ENCODE measurements around the gene BDH1.
"Not testable (repeated sequence)": the region's sequence is repeated elsewhere in the genome, so short reads cannot be mapped to it uniquely, and the experiment has no call there.

Gene BDH1

DNA sequence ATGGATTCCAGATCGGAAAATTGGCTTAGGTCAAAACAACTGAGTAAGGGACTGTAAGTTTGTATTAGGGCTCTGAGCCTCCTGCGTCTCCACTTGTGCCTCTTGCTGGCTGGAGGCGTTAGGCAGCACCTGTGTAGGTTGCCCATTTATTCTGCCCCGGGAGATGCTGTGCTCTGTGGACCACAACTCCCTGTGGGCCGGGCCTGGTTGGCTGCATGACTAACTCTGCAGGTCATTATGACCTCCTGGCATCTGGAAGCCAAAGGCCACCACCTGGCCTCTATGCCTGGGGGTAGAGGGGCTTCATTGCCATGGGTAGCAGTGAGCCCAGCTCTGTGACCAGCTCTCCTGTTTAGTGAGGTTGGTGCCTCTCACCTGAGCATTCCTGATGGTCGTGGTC is 36.0 kb upstream of the BDH1 start:
- no peak for TF ChIP-seq JUND (IDR thresholded peaks at IDR 0.05; ENCODE audit: low read depth)
- no peak for DNase-seq (ENCODE audit: low read depth in 1 of 2, low spot score in 1 of 2)
- in situ Hi-C loops (cut with HindIII; ENCODE audit: low pct_unique_long_range_greater_than_20kb, low sequenced_read_pairs), result no loop called here

DNA sequence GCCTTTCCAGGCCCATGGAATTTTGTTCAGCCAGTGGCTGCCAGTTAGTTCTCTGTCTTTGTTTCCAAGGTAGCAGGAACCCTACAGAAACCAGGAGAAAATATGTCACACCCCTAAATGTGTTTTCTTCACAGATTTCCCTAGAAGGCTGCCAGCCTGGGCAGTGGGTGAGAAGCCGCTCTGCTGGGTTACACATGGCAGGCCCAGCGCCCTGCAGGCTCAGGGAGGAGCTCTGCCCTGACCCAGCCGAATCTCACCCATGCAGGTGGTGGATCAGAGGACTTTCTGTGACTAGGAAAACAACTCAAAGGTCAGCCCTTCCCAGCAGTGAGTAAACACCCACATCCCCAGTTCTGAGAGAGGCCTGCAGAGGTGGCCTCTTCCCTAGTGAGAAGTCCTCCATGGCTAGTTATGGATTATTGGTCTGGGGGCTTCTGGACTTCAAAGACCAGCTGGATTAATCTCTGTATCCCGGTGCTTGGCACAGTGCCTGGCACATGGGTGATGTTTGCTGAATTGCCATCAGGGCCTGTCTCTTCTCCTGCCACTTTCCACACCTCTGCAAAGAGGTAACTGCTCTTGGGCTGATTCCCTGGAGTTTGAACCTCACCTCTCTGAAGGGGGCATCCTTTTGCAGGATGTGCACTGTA is 34.7 kb upstream of the BDH1 start:
- no peak for TF ChIP-seq JUND (IDR thresholded peaks at IDR 0.05; ENCODE audit: low read depth)
- in situ Hi-C loops (cut with HindIII; ENCODE audit: low pct_unique_long_range_greater_than_20kb, low sequenced_read_pairs), result no loop called here
- DNase-seq (ENCODE audit: low read depth in 1 of 2, low spot score in 1 of 2), result peak in 1 of 2 experiments; percentile 49

GRCh38 chr3:197589545-197589944 is 33.8 kb upstream of the BDH1 start:
- TF ChIP-seq JUND (IDR thresholded peaks at IDR 0.05; ENCODE audit: low read depth), result no peak
- DNase-seq (ENCODE audit: low read depth in 1 of 2, low spot score in 1 of 2), result no peak
- in situ Hi-C loops (cut with HindIII; ENCODE audit: low pct_unique_long_range_greater_than_20kb, low sequenced_read_pairs), result no loop called here

- DNase-seq (ENCODE audit: low read depth in 1 of 2, low spot score in 1 of 2); in situ Hi-C loops (cut with HindIII; ENCODE audit: low pct_unique_long_range_greater_than_20kb, low sequenced_read_pairs): not testable (repeated sequence)
These were observed 31.0 kb upstream of the BDH1 start for GRCh38 chr3:197586768-197587167.

DNA sequence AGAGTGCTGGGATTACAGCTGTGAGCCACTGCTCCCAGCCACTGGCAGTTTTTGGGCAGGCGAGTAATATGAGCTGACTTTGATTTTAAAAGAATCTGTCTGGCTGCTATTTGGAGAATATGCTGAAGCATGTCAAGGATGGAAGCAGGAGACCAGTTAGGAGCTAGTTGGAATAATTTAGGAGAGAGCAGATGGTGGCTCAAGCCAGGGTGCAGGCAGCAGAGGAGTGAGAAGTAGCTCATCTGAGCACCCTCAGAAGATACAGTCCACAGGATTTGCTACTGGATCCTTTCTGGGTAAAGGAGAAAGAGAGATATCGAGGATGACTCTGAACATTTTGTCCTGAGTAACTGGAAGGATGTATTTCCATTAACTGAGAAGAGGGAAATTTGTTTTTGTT is 30.4 kb upstream of the BDH1 start:
- in situ Hi-C loops (cut with HindIII; ENCODE audit: low pct_unique_long_range_greater_than_20kb, low sequenced_read_pairs), result no loop called here
- TF ChIP-seq JUND (IDR thresholded peaks at IDR 0.05; ENCODE audit: low read depth), result no peak
- no peak for DNase-seq (ENCODE audit: low read depth in 1 of 2, low spot score in 1 of 2)

DNA sequence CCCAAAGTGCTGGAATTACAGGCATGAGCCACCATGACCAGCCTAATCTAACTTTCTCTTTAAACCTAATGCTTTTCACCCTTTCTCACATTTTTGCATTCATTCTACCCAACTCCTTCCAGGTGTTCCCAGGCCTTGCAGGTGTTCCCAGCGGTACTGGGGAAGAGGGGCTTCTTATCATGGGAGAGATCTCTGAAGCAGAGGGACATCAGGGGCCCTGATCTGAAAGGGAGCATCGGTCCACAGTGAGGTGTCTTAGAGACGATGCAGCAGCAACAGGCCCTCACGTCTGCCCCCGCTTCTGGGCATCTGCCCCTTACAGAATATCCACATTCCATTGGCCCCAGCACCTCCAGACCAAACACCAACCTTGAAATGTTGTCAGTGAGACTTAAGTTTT is 29.0 kb upstream of the BDH1 start:
- DNase-seq (ENCODE audit: low read depth in 1 of 2, low spot score in 1 of 2), result no peak
- no peak for TF ChIP-seq JUND (IDR thresholded peaks at IDR 0.05; ENCODE audit: low read depth)
- in situ Hi-C loops (cut with HindIII; ENCODE audit: low pct_unique_long_range_greater_than_20kb, low sequenced_read_pairs), result no loop called here

DNA sequence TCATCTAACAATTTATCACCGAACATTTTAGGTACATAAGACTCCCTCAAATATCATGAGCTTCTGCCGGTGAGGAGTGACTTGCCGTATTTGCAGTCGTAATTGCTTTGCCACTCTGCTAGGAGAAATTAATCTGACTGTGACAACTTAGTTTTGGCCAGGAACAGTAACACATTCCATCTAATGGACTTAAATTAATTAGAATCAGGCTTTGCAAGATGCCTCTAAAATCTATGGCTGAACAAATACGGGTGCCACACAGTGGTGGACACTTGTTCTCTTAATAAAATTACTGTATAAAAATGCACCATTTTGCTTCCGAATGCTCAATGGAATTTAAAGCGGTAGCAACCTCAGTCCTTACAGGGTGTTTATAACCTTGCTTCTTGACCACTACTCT is 27.6 kb upstream of the BDH1 start:
- no peak for DNase-seq (ENCODE audit: low read depth in 1 of 2, low spot score in 1 of 2)
- no peak for TF ChIP-seq JUND (IDR thresholded peaks at IDR 0.05; ENCODE audit: low read depth)
- in situ Hi-C loops (cut with HindIII; ENCODE audit: low pct_unique_long_range_greater_than_20kb, low sequenced_read_pairs), result no loop called here

- in situ Hi-C loops (cut with HindIII; ENCODE audit: low pct_unique_long_range_greater_than_20kb, low sequenced_read_pairs), result no loop called here
- TF ChIP-seq JUND (IDR thresholded peaks at IDR 0.05; ENCODE audit: low read depth), result no peak
- DNase-seq (ENCODE audit: low read depth in 1 of 2, low spot score in 1 of 2), result no peak
These were observed 24.5 kb upstream of the BDH1 start for GRCh38 chr3:197580253-197580691.

DNA sequence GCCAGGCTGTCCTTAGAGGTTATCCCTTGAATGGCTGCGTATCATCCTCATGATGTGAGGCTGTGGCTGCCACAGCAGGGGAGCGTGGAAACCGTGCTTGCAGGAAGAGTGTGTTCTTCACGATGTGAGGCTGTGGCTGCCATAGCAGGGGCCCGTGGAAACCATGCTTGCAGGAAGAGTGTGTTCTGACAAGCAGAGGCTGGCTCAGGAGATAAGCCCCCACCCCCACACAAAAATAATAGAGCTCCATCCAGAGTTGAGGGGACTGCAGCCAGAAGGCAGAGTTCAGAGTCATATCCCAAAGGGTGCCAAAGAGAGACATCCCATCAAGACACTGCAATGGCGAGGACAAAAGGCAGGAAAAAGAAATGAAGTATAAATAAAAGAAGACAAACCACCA is 22.6 kb upstream of the BDH1 start:
- TF ChIP-seq JUND (IDR thresholded peaks at IDR 0.05; ENCODE audit: low read depth), result no peak
- DNase-seq (ENCODE audit: low read depth in 1 of 2, low spot score in 1 of 2), result no peak
- in situ Hi-C loops (cut with HindIII; ENCODE audit: low pct_unique_long_range_greater_than_20kb, low sequenced_read_pairs), result no loop called here

DNA sequence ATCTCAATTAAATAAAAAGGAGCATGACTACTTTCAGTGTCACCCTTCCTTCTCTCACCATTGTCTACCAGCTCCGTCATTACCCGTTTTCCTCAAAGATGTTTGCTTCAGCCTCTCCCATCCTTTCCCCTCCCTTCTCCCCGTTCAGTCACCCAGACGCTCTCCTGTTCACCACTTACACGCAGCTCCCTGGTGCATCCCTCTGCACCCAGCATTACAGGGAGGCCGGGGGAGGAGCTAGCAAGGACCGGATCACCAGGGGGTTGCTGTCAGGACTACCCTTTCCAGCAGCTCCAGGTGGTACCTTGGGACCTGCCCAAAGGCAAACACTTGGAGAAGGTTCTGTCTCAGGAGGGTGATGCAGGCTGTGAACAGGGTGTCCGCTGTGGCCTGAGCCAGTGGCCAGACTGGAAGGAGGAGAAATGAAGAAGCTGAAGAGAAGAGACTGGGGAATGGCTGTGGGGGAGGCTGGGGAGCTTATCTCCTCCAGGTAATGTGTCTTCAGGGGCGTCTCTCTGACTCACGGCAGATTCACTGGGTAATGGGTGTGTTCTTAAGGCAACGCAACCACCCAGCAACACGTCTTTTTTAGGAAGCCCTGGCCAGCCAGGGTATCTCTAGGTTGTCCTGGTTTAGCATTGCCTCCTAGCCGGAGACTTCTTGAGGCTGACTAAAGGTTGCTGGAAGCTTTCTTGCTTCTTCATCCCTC is 21.8 kb upstream of the BDH1 start:
- TF ChIP-seq JUND (IDR thresholded peaks at IDR 0.05; ENCODE audit: low read depth), result no peak
- DNase-seq (ENCODE audit: low read depth in 1 of 2, low spot score in 1 of 2), result no peak
- in situ Hi-C loops (cut with HindIII; ENCODE audit: low pct_unique_long_range_greater_than_20kb, low sequenced_read_pairs), result no loop called here

- no peak for TF ChIP-seq JUND (IDR thresholded peaks at IDR 0.05; ENCODE audit: low read depth)
- in situ Hi-C loops (cut with HindIII; ENCODE audit: low pct_unique_long_range_greater_than_20kb, low sequenced_read_pairs), result no loop called here
- DNase-seq (ENCODE audit: low read depth in 1 of 2, low spot score in 1 of 2), result no peak
These were observed 21.1 kb upstream of the BDH1 start for GRCh38 chr3:197576838-197577237.

GRCh38 chr3:197575362-197575761 is 19.6 kb upstream of the BDH1 start:
- DNase-seq (ENCODE audit: low read depth in 1 of 2, low spot score in 1 of 2), result no peak
- in situ Hi-C loops (cut with HindIII; ENCODE audit: low pct_unique_long_range_greater_than_20kb, low sequenced_read_pairs), result no loop called here
- TF ChIP-seq JUND (IDR thresholded peaks at IDR 0.05; ENCODE audit: low read depth), result no peak

DNA sequence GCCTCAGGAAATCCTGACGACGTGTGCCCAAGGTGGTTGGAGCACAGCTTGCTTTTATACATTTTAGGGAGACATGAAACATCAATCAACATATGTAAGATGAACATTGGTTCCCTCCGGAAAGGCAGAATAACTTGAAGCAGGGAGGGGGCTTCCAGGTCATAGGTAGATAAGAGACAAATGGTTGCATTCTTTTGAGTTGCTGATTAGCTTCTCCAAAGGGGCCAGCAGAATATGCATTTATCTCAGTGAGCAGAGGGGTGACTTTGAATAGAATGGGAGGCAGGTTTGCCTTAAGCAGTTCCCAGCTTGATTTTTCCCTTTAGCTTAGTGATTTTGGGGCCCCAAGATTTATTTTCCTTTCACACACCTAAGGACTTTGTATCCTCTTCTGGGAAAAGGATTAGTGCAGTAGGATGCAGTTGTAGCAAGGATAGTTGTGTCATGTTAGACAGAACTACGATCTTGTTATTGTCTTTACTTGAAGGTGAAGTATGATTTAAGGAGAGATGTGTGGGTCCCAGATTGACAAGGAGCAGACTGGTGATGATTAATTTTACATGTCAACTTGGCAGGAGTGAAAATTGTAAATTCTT is 18.7 kb upstream of the BDH1 start:
- DNase-seq (ENCODE audit: low read depth in 1 of 2, low spot score in 1 of 2); in situ Hi-C loops (cut with HindIII; ENCODE audit: low pct_unique_long_range_greater_than_20kb, low sequenced_read_pairs): not testable (repeated sequence)
